KBM-7 (cell line): Measurements from ENCODE around the gene SUGP2.
A peak's percentile ranks its signal among the peaks of the same experiment; 100 is the strongest.

Experiments
- DNase-seq: peaks from one replicate; pipeline ENCODE4 v3.0.0-alpha.2; 2015
- in situ Hi-C: fragments of 300-500 bp; cut with MboI; formaldehyde crosslinking; loops from 2 replicates; pipeline ENCODE4 v1.14.3; 2020; ENCODE audit warnings: low sequenced_read_pairs, low pct_unique_long_range_greater_than_20kb, mixed read lengths

Gene SUGP2

GRCh38 chr19:19061506-19061905 is 28.2 kb upstream of the SUGP2 start:
- in situ Hi-C loops = no loop called here
- DNase-seq = no peak

GRCh38 chr19:19059837-19060611 is 26.7 kb upstream of the SUGP2 start:
- peak; percentile 15 for DNase-seq
- in situ Hi-C loops = no loop called here

- no peak for DNase-seq
- in situ Hi-C loops = no loop called here
Observed at GRCh38 chr19:19059018-19059836, 25.9 kb upstream of the SUGP2 start.

GRCh38 chr19:19057720-19058119 is 24.4 kb upstream of the SUGP2 start:
- no peak for DNase-seq
- in situ Hi-C loops = no loop called here

- in situ Hi-C loops = no loop called here
- no peak for DNase-seq
Observed at GRCh38 chr19:19057317-19057716, 24.0 kb upstream of the SUGP2 start.

- in situ Hi-C loops = no loop called here
Observed at GRCh38 chr19:19056636-19057275, 23.4 kb upstream of the SUGP2 start.

GRCh38 chr19:19055701-19056100 is 22.4 kb upstream of the SUGP2 start:
- in situ Hi-C loops = no loop called here
- DNase-seq = no peak

More at GRCh38 chr19:19056636-19057275, 23.4 kb upstream of the SUGP2 start:
- no peak for DNase-seq

- DNase-seq = no peak
- in situ Hi-C loops = no loop called here
Observed at GRCh38 chr19:19054939-19055440, 21.7 kb upstream of the SUGP2 start.

- no peak for DNase-seq
- in situ Hi-C loops = no loop called here
Observed at GRCh38 chr19:19054315-19054938, 21.1 kb upstream of the SUGP2 start.

- peak; percentile 54 for DNase-seq
- in situ Hi-C loops = no loop called here
Observed at GRCh38 chr19:19053508-19054314, 20.4 kb upstream of the SUGP2 start.

- in situ Hi-C loops = no loop called here
- DNase-seq = no peak
Observed at GRCh38 chr19:19052921-19053320, 19.6 kb upstream of the SUGP2 start.

- no peak for DNase-seq
- in situ Hi-C loops = no loop called here
Observed at GRCh38 chr19:19051478-19052213, 18.3 kb upstream of the SUGP2 start.

GRCh38 chr19:19050731-19051130 is 17.4 kb upstream of the SUGP2 start:
- no peak for DNase-seq
- in situ Hi-C loops = no loop called here

- in situ Hi-C loops = no loop called here
- no peak for DNase-seq
Observed at GRCh38 chr19:19050104-19050503, 16.8 kb upstream of the SUGP2 start.

- in situ Hi-C loops = no loop called here
- DNase-seq = no peak
Observed at GRCh38 chr19:19049406-19049805, 16.1 kb upstream of the SUGP2 start.

- no peak for DNase-seq
- in situ Hi-C loops = no loop called here
Observed at GRCh38 chr19:19043881-19044280, 10.6 kb upstream of the SUGP2 start.

GRCh38 chr19:19043481-19043880 is 10.2 kb upstream of the SUGP2 start:
- no peak for DNase-seq
- in situ Hi-C loops = no loop called here

- no peak for DNase-seq
- in situ Hi-C loops = no loop called here
Observed at GRCh38 chr19:19042732-19043280, 9.5 kb upstream of the SUGP2 start.
